Measurements from ENCODE around the gene LSS.
"Not testable (repeated sequence)": the region's sequence is repeated elsewhere in the genome, so short reads cannot be mapped to it uniquely, and the experiment has no call there.

LSS gene

GRCh38 chr21:46151261-46151988 lies 77.1 kb downstream of the LSS start:
- DNase-seq = no peak

- no peak for DNase-seq
These were observed 78.0 kb downstream of the LSS start for GRCh38 chr21:46150491-46151121.

GRCh38 chr21:46150073-46150472 lies 78.5 kb downstream of the LSS start:
- no peak for DNase-seq

- DNase-seq = no peak
These were observed 79.2 kb downstream of the LSS start for GRCh38 chr21:46149205-46149901.

DNA sequence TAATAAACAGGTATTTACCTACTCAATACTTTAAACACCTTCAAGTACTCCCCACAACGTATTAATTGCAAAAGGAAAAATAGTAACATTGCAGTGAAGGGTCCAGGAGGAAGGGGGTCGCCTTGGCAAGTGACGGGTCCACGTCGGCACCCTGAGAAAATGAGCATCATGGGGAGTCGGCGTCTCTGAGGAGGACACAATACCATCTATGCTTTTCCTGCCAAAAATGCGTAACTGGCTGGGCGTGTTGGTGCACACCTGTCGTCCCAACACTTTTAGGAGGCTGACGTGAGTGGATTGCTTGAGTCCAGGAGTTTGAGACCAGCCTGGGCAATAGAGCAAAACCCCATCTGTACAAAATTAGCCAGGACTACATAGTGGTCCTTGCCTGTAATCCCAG lies 80.5 kb downstream of the LSS start:
- DNase-seq = no peak

- not testable (repeated sequence) for DNase-seq
These were observed 81.1 kb downstream of the LSS start for GRCh38 chr21:46147429-46147828.

DNA sequence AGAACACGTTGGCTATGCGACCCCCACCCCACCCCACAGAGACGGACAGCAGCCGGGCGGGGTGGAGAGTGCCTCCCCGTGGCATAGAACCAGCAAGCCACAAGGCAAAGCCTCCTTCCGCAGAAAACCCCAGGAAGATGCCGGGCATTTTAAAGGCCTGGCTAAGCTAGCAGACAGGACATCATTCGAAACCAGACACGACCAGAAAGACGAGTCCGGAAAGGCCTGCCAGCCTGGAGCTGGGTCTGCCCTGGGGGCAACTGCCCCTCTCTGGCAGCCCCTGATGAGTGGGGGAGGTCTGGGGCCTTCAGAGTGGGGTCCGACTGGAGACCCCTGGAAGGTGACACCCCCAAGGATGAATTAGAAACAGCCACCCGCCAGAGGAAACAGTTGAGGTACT lies 81.7 kb downstream of the LSS start:
- no peak for DNase-seq

GRCh38 chr21:46145840-46146691 lies 82.5 kb downstream of the LSS start:
- DNase-seq = no peak

- DNase-seq = no peak
These were observed 83.3 kb downstream of the LSS start for GRCh38 chr21:46145159-46145839.

DNA sequence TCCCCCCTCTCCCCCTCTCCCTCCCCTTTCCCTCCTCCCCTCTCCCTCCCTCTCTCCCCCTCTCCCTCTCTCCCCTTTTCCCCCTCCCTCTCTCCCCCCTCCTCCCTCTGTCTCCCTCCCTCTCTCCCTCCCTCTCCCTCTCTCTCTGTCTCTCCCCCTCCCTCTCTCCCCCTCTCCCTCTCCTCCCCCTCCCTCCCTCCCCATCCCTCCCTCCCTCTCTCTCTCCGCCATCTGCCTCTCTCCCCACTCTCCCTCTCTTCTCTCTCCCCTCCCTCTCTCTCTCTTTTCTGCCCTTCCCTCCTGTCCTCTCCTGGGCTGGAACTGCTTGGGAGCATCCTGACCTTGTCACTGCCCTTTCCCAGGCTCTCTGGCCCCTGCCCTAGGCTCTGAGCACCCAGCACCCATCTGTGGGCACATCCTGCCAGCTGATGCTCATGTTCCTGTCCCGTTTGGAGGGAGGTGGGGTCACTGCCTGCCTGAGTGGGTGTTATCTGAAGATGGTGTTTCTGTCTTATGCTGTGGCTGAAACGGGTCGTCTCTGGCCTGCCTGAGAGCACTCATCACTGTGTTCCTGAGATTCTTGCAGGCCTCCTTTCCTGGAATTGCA lies 84.0 kb downstream of the LSS start:
- no peak for DNase-seq

GRCh38 chr21:46142582-46143473 lies 85.7 kb downstream of the LSS start:
- no peak for DNase-seq

DNA sequence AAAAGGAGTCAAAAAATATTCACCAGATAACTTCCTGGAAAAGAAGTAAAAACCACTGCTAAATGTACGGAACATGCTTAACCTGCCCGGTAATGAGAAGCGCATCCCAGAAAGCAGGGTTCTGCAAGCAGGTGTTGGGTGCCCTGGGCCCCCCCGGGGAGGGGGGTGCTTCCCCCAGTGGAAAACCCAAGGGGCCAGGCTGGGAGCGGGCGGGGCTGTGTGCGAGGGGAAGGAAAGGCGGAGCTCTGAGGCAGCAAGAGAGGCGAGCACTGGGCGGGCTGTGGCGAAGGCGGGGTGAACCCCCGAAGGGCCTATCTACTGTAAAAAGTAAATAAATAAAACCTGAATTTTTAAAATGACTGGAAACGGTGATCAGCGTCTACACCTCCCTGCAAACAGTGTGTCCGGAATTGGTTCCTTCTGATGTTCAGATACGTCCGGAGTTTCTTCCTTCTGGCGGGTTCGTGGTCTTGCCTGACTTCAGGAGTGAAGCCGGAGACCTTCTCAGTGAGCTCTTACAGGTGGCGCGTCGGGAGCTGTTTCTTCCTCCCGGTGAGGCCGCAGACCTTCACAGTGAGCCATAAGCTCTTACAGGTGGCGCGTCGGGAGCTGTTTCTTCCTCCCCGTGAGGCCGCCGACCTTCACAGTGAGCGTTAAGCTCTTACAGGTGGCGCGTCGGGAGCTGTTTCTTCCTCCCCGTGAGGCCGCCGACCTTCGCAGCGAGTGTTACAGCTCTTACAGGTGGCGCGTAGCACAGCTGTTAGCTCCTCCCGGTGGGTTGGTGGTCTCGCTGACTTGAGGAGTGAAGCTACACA lies 86.6 kb downstream of the LSS start:
- no peak for DNase-seq

DNA sequence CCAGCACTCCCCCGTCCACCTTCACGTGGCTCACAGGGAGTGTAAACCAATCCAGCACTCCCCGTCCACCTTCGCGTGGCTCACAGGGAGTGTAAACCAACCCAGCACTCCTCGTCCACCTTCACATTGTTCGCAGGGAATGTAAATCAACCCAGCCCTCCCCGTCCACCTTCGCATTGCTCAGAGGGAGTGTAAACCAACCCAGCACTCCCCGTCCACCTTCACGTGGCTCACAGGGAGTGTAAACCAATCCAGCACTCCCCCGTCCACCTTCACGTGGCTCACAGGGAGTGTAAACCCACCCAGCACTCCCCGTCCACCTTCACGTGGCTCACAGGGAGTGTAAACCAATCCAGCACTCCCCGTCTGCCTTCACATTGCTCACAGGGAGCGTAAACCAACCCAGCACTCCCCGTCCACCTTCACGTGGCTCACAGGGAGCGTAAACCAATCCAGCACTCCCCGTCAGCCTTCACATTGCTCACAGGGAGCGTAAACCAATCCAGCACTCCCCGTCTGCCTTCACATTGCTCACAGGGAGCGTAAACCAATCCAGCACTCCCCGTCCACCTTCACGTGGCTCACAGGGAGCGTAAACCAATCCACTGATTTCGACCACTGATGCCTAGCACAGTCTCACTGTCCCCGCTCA lies 88.1 kb downstream of the LSS start:
- DNase-seq = not testable (repeated sequence)

DNA sequence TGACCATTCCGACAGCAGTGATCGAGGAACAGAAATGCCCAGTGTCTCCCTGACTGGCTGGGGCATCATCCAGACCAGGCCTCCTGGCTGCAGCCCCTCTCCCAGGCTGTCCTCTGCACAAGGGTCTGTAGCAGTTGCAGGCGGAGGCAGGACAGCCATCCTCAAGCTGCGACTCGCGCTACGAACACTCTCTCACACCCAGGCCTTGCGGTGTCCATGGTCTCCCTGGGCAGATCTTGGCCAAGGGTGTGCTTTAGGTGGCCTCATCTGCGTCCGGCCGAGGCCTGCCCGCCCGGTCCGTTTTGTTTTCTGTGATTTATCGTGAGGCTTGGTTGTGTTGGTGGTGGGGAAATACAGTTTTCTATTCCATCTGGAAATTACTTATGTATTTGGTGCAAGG lies 88.9 kb downstream of the LSS start:
- no peak for DNase-seq

- DNase-seq = no peak
These were observed 90.1 kb downstream of the LSS start for GRCh38 chr21:46138383-46138970.
